Neural cell (in vitro differentiated cells): ENCODE measurements around the gene CDH4. TPM values are rescaled to one million over a fixed set of nuclear protein-coding genes. Genes with fewer than 3 reads are reported as not detected.

Source experiments
- H2AFZ ChIP-seq: fragments of 200-600, 300-800 bp; sonication (generic), shearing (Covaris generic); 2 replicates; pipeline ENCODE4 v1.6.0; 2014; ENCODE audit warnings: low read depth, mild to moderate bottlenecking, antibody characterized with exemption, low read length, moderate library complexity
- H3F3A ChIP-seq: fragments of 200-600 bp; shearing (Covaris generic); 2 replicates; pipeline ENCODE4 v1.6.1; 2016; ENCODE audit warnings: mild to moderate bottlenecking, moderate library complexity, mixed read lengths, antibody characterized with exemption, low read length; ENCODE audit not compliant: insufficient read depth, poor library complexity, severe bottlenecking
- H3K27ac ChIP-seq: fragments of 200-600, 300-800 bp; sonication (generic), shearing (Covaris generic); 2 replicates; pipeline ENCODE4 v1.5.1; 2014; ENCODE audit warnings: mild to moderate bottlenecking, low read length, moderate library complexity
- H3K27me3 ChIP-seq: fragments of 300-800, 200-600 bp; sonication (generic), shearing (Covaris generic); 2 replicates; pipeline ENCODE4 v1.6.0; 2014; ENCODE audit warnings: mild to moderate bottlenecking, low read depth, low read length, moderate library complexity; ENCODE audit not compliant: insufficient read depth
- H3K36me3 ChIP-seq: fragments of 300-800, 200-600 bp; sonication (generic), shearing (Covaris generic); 2 replicates; pipeline ENCODE4 v1.5.1; 2014; ENCODE audit warnings: mild to moderate bottlenecking, antibody characterized with exemption, low read length, moderate library complexity; ENCODE audit not compliant: insufficient read depth
- H3K4me2 ChIP-seq: fragments of 300-800, 200-600 bp; sonication (generic), shearing (Covaris generic); 2 replicates; pipeline ENCODE4 v1.6.0; 2014; ENCODE audit warnings: mild to moderate bottlenecking, low read length
- H3K4me3 ChIP-seq: fragments of 300-800, 200-600 bp; sonication (generic), shearing (Covaris generic); 2 replicates; pipeline ENCODE4 v1.5.1; 2014; ENCODE audit warnings: mild to moderate bottlenecking, low read length, moderate library complexity
- H3K79me2 ChIP-seq: fragments of 200-600 bp; shearing (Covaris generic); replicated peaks from 2 replicates; pipeline ENCODE4 v1.6.0; 2014; ENCODE audit warnings: mild to moderate bottlenecking, low read length, moderate library complexity; ENCODE audit not compliant: insufficient read depth
- H3K9ac ChIP-seq: fragments of 300-800, 200-600 bp; sonication (generic), shearing (Covaris generic); 2 replicates; pipeline ENCODE4 v1.6.1; 2016; ENCODE audit warnings: mild to moderate bottlenecking, low read length, mixed read lengths
- H3K9me2 ChIP-seq: fragments of 200-600 bp; shearing (Covaris generic); 2 replicates; pipeline ENCODE4 v1.6.1; 2016; ENCODE audit warnings: mild to moderate bottlenecking, low read length, mixed read lengths; ENCODE audit not compliant: insufficient read depth
- H3K9me3 ChIP-seq: fragments of 200-600, 300-800 bp; sonication (generic), shearing (Covaris generic); 2 replicates; pipeline ENCODE4 v1.6.1; 2016; ENCODE audit warnings: mild to moderate bottlenecking, mixed run types, low read length, moderate library complexity, mixed read lengths
- H4K20me1 ChIP-seq: fragments of 200-600 bp; shearing (Covaris generic); 2 replicates; pipeline ENCODE4 v1.6.1; 2016; ENCODE audit warnings: mild to moderate bottlenecking, mixed run types; ENCODE audit not compliant: insufficient read depth
- EP300 ChIP-seq: fragments of 450-650 bp; conservative IDR thresholded peaks from 2 replicates; pipeline ENCODE4 v1.6.1; 2014; ENCODE audit warnings: antibody characterized with exemption, mild to moderate bottlenecking, moderate library complexity; ENCODE audit not compliant: poor library complexity, severe bottlenecking
- EZH2 ChIP-seq: fragments of 200-600, 300-800 bp; shearing (Covaris generic), sonication (generic); IDR thresholded peaks from 2 replicates; pipeline ENCODE4 v1.6.1; 2014; ENCODE audit warnings: antibody characterized with exemption, low read length, borderline replicate concordance, mild to moderate bottlenecking; ENCODE audit not compliant: insufficient read depth, poor library complexity, severe bottlenecking
- MXI1 ChIP-seq: fragments of 450-650 bp; conservative IDR thresholded peaks from 2 replicates; pipeline ENCODE4 v1.6.1; 2014; ENCODE audit warnings: antibody characterized with exemption, mild to moderate bottlenecking; ENCODE audit not compliant: poor library complexity, severe bottlenecking
- POLR2AphosphoS5 ChIP-seq: IDR thresholded peaks from 2 replicates; pipeline ENCODE4 v1.6.1; 2012
- RAD21 ChIP-seq: fragments of 450-650 bp; conservative IDR thresholded peaks from 2 replicates; pipeline ENCODE4 v1.6.1; 2014; ENCODE audit warnings: antibody characterized with exemption, mild to moderate bottlenecking, moderate library complexity
- TAF1 ChIP-seq: IDR thresholded peaks from 2 replicates; pipeline ENCODE4 v1.6.1; 2012; ENCODE audit warnings: low read depth
- polyA plus RNA-seq: library from polyadenylated mRNA; depleted of rRNA; stranded (reverse); fragments of >200 nt; gene quantifications from 2 replicates; pipeline ENCODE4 v1.2.3, GENCODE V29; 2014
- TF ChIP-seq, protein P1 (sequence below): IDR thresholded peaks from 2 replicates; pipeline ENCODE4 v1.6.1; 2012; ENCODE audit warnings: borderline replicate concordance
- TF ChIP-seq, protein P2 (sequence below): fragments of 450-650 bp; IDR thresholded peaks from 2 replicates; pipeline ENCODE4 v1.5.1; 2014; ENCODE audit warnings: antibody characterized with exemption, mild to moderate bottlenecking, moderate library complexity; ENCODE audit not compliant: poor library complexity, severe bottlenecking

CDH4 gene
- polyA plus RNA-seq, 1 donor from 2014 or later, result 24.6 TPM

GRCh38 chr20:61684583-61685235, 432.6 kb downstream of the CDH4 start:
- no peaks in the 10 kb centered on the region for H3K79me2 ChIP-seq
- no peak for TF ChIP-seq TAF1
- TF ChIP-seq, protein P1, sequence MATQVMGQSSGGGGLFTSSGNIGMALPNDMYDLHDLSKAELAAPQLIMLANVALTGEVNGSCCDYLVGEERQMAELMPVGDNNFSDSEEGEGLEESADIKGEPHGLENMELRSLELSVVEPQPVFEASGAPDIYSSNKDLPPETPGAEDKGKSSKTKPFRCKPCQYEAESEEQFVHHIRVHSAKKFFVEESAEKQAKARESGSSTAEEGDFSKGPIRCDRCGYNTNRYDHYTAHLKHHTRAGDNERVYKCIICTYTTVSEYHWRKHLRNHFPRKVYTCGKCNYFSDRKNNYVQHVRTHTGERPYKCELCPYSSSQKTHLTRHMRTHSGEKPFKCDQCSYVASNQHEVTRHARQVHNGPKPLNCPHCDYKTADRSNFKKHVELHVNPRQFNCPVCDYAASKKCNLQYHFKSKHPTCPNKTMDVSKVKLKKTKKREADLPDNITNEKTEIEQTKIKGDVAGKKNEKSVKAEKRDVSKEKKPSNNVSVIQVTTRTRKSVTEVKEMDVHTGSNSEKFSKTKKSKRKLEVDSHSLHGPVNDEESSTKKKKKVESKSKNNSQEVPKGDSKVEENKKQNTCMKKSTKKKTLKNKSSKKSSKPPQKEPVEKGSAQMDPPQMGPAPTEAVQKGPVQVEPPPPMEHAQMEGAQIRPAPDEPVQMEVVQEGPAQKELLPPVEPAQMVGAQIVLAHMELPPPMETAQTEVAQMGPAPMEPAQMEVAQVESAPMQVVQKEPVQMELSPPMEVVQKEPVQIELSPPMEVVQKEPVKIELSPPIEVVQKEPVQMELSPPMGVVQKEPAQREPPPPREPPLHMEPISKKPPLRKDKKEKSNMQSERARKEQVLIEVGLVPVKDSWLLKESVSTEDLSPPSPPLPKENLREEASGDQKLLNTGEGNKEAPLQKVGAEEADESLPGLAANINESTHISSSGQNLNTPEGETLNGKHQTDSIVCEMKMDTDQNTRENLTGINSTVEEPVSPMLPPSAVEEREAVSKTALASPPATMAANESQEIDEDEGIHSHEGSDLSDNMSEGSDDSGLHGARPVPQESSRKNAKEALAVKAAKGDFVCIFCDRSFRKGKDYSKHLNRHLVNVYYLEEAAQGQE, result no peak
- TF ChIP-seq EZH2, result no peak
- H3K4me2 ChIP-seq, result no peak overlapping the region
- H3K27ac ChIP-seq, result no peak overlapping the region
- H3F3A ChIP-seq, result no peaks in the 10 kb centered on the region
- H3K36me3 ChIP-seq, result no peaks in the 10 kb centered on the region
- H4K20me1 ChIP-seq, result no peaks in the 10 kb centered on the region
- H3K9me2 ChIP-seq, result no peaks in the 10 kb centered on the region
- no peak overlapping the region for H3K4me3 ChIP-seq
- H3K9ac ChIP-seq, result no peak overlapping the region
- H2AFZ ChIP-seq, result no peak overlapping the region
- H3K27me3 ChIP-seq, result no peaks in the 10 kb centered on the region
- no peaks in the 10 kb centered on the region for H3K9me3 ChIP-seq

GRCh38 chr20:61685462-61685861, 433.4 kb downstream of the CDH4 start:
- Histone ChIP-seq H3F3A (no peaks in the 10 kb centered on the region), H3K27ac (no peak overlapping the region), H2AFZ (no peak overlapping the region), H3K27me3 (no peaks in the 10 kb centered on the region), H3K9me2 (no peaks in the 10 kb centered on the region), H3K36me3 (no peaks in the 10 kb centered on the region), H3K79me2 (no peaks in the 10 kb centered on the region), H3K4me2 (no peak overlapping the region), H3K9me3 (no peaks in the 10 kb centered on the region), H3K9ac (no peak overlapping the region), H4K20me1 (no peaks in the 10 kb centered on the region), H3K4me3 (no peak overlapping the region)
- TF ChIP-seq TAF1, result no peak
- TF ChIP-seq POLR2AphosphoS5, result no peak
- TF ChIP-seq EP300, result no peak
- TF ChIP-seq RAD21, result no peak
- TF ChIP-seq MXI1, result no peak
- TF ChIP-seq, protein P2, sequence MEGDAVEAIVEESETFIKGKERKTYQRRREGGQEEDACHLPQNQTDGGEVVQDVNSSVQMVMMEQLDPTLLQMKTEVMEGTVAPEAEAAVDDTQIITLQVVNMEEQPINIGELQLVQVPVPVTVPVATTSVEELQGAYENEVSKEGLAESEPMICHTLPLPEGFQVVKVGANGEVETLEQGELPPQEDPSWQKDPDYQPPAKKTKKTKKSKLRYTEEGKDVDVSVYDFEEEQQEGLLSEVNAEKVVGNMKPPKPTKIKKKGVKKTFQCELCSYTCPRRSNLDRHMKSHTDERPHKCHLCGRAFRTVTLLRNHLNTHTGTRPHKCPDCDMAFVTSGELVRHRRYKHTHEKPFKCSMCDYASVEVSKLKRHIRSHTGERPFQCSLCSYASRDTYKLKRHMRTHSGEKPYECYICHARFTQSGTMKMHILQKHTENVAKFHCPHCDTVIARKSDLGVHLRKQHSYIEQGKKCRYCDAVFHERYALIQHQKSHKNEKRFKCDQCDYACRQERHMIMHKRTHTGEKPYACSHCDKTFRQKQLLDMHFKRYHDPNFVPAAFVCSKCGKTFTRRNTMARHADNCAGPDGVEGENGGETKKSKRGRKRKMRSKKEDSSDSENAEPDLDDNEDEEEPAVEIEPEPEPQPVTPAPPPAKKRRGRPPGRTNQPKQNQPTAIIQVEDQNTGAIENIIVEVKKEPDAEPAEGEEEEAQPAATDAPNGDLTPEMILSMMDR, result no peak
